Glutamatergic neuron (in vitro differentiated cells): ENCODE data around the gene NFAT5. TPM values are rescaled to one million over a fixed set of nuclear protein-coding genes. Genes with fewer than 3 reads are reported as not detected.
"Not testable (repeated sequence)": the region's sequence is repeated elsewhere in the genome, so short reads cannot be mapped to it uniquely, and the experiment has no call there.

Experiments used
- DNase-seq: peaks from one replicate; pipeline ENCODE4 v3.0.0; 2022
- H3K27ac Mint-ChIP-seq: one replicate; pipeline ENCODE4 v1.8.0; 2020; ENCODE audit warnings: mild to moderate bottlenecking, mixed read lengths, inconsistent platforms; ENCODE audit not compliant: unreplicated experiment
- H3K27me3 Mint-ChIP-seq: one replicate; pipeline ENCODE4 v1.8.0; 2020; ENCODE audit warnings: mild to moderate bottlenecking, moderate library complexity, mixed read lengths, inconsistent platforms; ENCODE audit not compliant: unreplicated experiment
- H3K36me3 Mint-ChIP-seq: one replicate; pipeline ENCODE4 v1.8.0; 2020; ENCODE audit warnings: mild to moderate bottlenecking, mixed read lengths, inconsistent platforms; ENCODE audit not compliant: unreplicated experiment
- H3K4me1 Mint-ChIP-seq: one replicate; pipeline ENCODE4 v1.8.0; 2020; ENCODE audit warnings: mild to moderate bottlenecking, low read depth, mixed read lengths, inconsistent platforms; ENCODE audit not compliant: unreplicated experiment
- H3K4me3 Mint-ChIP-seq: one replicate; pipeline ENCODE4 v1.8.0; 2020; ENCODE audit warnings: mild to moderate bottlenecking, mixed read lengths, inconsistent platforms; ENCODE audit not compliant: unreplicated experiment
- H3K9me3 Mint-ChIP-seq: one replicate; pipeline ENCODE4 v1.8.0; 2020; ENCODE audit warnings: mild to moderate bottlenecking, moderate library complexity, mixed read lengths, inconsistent platforms; ENCODE audit not compliant: unreplicated experiment
- total RNA-seq: library from RNA; stranded (reverse); fragmentation: NEBNext Ultra II Directional; extraction: Animal tissue kit (Norgen Biotek cat#: 25700); gene quantifications from one replicate; pipeline ENCODE4 v1.2.1, GENCODE V29; 2021; ENCODE audit not compliant: unreplicated experiment
- TF ChIP-seq, protein P1 (sequence below): fragments of 200-600 bp; sonication (generic); IDR thresholded peaks from one replicate; pipeline ENCODE4 v1.5.0; 2021; ENCODE audit not compliant: partially characterized antibody, unreplicated experiment

The NFAT5 gene
- total RNA-seq, 1 donor from 2014 or later = 26.3 TPM

- DNase-seq = no peak
- no peaks in the 10 kb centered on the region for H3K4me1 Mint-ChIP-seq
- H3K36me3 Mint-ChIP-seq = no peaks in the 10 kb centered on the region
- no peak overlapping the region for H3K27ac Mint-ChIP-seq
- peaks cover 1% of the 10 kb centered on the region for H3K9me3 Mint-ChIP-seq
- TF ChIP-seq, protein P1, sequence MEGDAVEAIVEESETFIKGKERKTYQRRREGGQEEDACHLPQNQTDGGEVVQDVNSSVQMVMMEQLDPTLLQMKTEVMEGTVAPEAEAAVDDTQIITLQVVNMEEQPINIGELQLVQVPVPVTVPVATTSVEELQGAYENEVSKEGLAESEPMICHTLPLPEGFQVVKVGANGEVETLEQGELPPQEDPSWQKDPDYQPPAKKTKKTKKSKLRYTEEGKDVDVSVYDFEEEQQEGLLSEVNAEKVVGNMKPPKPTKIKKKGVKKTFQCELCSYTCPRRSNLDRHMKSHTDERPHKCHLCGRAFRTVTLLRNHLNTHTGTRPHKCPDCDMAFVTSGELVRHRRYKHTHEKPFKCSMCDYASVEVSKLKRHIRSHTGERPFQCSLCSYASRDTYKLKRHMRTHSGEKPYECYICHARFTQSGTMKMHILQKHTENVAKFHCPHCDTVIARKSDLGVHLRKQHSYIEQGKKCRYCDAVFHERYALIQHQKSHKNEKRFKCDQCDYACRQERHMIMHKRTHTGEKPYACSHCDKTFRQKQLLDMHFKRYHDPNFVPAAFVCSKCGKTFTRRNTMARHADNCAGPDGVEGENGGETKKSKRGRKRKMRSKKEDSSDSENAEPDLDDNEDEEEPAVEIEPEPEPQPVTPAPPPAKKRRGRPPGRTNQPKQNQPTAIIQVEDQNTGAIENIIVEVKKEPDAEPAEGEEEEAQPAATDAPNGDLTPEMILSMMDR = no peak
- H3K4me3 Mint-ChIP-seq = no peak overlapping the region
- H3K27me3 Mint-ChIP-seq = no peaks in the 10 kb centered on the region
These were observed 27.0 kb upstream of the NFAT5 start for GRCh38 chr16:69538808-69539207.

DNA sequence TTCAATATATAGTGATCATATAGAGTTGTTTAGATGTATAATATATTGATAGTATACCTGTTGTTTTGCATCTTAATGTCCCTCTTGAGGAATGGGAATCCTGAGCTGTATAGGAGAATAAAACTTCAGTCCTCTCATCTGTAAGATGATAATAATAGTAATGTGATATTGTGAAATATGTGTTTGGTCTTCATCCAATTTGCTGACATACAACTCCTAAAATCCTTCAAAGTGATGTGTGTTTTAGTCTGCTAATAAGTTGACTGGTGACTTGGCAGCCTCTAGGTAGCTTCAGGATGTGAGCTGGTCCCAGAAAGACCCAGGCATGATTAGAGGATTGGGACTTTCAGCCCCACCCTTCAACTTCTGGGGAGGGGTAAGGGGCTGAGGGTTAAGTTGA lies 22.8 kb upstream of the NFAT5 start:
- H3K9me3 Mint-ChIP-seq = no peaks in the 10 kb centered on the region
- no peaks in the 10 kb centered on the region for H3K36me3 Mint-ChIP-seq
- no peak overlapping the region for H3K27ac Mint-ChIP-seq
- no peaks in the 10 kb centered on the region for H3K4me1 Mint-ChIP-seq
- no peak for DNase-seq
- TF ChIP-seq, protein P1 = no peak
- H3K4me3 Mint-ChIP-seq = no peak overlapping the region
- no peaks in the 10 kb centered on the region for H3K27me3 Mint-ChIP-seq

DNA sequence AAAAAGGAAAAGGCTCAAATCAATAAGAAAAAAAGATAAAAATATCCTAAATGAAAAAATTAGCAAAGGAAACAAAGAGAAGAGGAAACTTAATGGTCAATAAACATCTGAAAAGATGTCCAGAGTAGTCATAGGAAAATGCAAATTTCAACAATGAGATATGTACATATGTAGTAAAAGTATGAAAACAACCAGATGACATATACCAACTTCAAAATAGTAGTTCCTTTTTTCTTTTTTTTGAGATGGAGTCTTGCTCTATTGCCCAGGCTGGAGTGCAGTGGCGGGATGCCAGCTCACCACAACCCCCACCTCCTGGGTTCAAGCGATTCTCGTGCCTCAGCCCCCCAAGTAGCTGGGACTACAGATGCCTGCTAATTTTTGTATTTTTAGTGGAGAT lies 21.7 kb upstream of the NFAT5 start:
- Mint-ChIP-seq H3K36me3 (no peaks in the 10 kb centered on the region), H3K9me3 (no peaks in the 10 kb centered on the region), H3K27me3 (no peaks in the 10 kb centered on the region), H3K4me3 (no peak overlapping the region), H3K27ac (no peak overlapping the region), H3K4me1 (no peaks in the 10 kb centered on the region)
- DNase-seq = no peak
- TF ChIP-seq, protein P1 = no peak

DNA sequence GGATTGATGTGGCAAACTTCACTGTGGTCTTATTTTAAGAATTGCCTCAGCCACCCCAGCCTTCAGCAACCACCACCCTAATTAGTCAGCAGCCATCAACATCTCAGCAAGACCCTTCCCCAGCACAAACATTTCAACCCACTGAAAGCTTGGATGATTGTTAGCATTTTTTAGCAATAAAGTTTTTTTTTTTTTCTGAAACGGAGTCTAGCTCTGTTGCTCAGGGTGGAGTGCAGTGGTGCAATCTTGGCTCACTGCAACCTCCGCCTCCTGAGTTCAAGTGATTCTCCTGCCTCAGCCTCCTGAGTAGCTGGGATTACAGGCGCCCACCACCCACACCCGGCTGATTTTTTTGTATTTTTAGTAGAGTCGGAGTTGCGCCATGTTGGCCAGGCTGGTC lies 19.1 kb upstream of the NFAT5 start:
- H3K4me3 Mint-ChIP-seq, H3K27ac Mint-ChIP-seq, H3K36me3 Mint-ChIP-seq: not testable (repeated sequence)

DNA sequence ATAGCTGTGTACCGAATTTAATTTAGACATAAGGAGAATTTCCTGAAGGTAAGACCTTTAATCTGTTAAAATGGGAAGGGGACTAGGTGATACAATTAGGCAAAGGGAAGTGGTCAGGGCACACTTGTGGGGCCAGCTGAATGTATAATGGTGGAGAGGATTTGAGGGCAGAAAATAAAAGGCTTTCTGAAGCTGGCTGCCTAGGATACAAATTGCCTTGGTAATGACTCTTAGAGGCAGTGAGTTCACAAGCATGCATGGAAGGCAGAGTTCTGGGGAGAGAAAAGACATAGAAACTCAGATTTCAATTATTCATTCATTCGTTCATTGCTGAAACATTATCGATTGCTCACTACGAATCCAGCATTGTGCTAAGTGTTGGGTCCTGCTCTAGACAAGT lies 12.4 kb upstream of the NFAT5 start:
- H3K9me3 Mint-ChIP-seq = no peaks in the 10 kb centered on the region
- TF ChIP-seq, protein P1 = no peak
- no peaks in the 10 kb centered on the region for H3K4me1 Mint-ChIP-seq
- no peak overlapping the region for H3K4me3 Mint-ChIP-seq
- no peak for DNase-seq
- H3K27ac Mint-ChIP-seq = no peak overlapping the region
- peaks cover 3% of the 10 kb centered on the region for H3K36me3 Mint-ChIP-seq
- peaks cover 1% of the 10 kb centered on the region for H3K27me3 Mint-ChIP-seq

More for the DNA sequence above, 19.1 kb upstream of the NFAT5 start:
- not testable (repeated sequence) for H3K4me1 Mint-ChIP-seq, H3K9me3 Mint-ChIP-seq, DNase-seq, H3K27me3 Mint-ChIP-seq

GRCh38 chr16:69554495-69554894 lies 11.3 kb upstream of the NFAT5 start:
- Mint-ChIP-seq H3K27ac (no peak overlapping the region), H3K9me3 (no peaks in the 10 kb centered on the region), H3K4me3 (no peak overlapping the region), H3K27me3 (peaks cover 1% of the 10 kb centered on the region), H3K36me3 (peaks cover 3% of the 10 kb centered on the region), H3K4me1 (no peaks in the 10 kb centered on the region)
- TF ChIP-seq, protein P1 = no peak
- DNase-seq = no peak
